Neural crest cell (in vitro differentiated cells): ENCODE measurements around the gene EVI5L. TPM values are rescaled to one million over a fixed set of nuclear protein-coding genes. Genes with fewer than 3 reads are reported as not detected.

Experiments used
- DNase-seq: peaks from one replicate; pipeline ENCODE4 v3.0.0; 2021; ENCODE audit warnings: low read depth, mixed read lengths, low spot score
- H3K27ac Mint-ChIP-seq: one replicate; pipeline ENCODE4 v1.8.0; 2021; ENCODE audit warnings: mild to moderate bottlenecking, mixed read lengths; ENCODE audit not compliant: unreplicated experiment
- H3K27me3 Mint-ChIP-seq: 2 replicates; pipeline ENCODE4 v1.8.0; 2021; ENCODE audit warnings: low read depth, mild to moderate bottlenecking, mixed read lengths
- H3K36me3 Mint-ChIP-seq: 2 replicates; pipeline ENCODE4 v1.8.0; 2021; ENCODE audit warnings: low read depth, mild to moderate bottlenecking, mixed read lengths
- H3K4me1 Mint-ChIP-seq: 2 replicates; pipeline ENCODE4 v1.8.0; 2021; ENCODE audit warnings: mixed read lengths
- H3K4me3 Mint-ChIP-seq: one replicate; pipeline ENCODE4 v1.8.0; 2021; ENCODE audit warnings: mild to moderate bottlenecking, mixed read lengths
- H3K9me3 Mint-ChIP-seq: 2 replicates; pipeline ENCODE4 v1.8.0; 2021; ENCODE audit warnings: mixed read lengths
- total RNA-seq: library from RNA; stranded (reverse); gene quantifications from 2 replicates; pipeline ENCODE4 v1.2.1, GENCODE V29; 2021
- TF ChIP-seq, protein P1 (sequence below): fragments of 200-600 bp; sonication (generic); conservative IDR thresholded peaks from 2 replicates; pipeline ENCODE4 v1.5.0; 2021; ENCODE audit warnings: antibody characterized with exemption, mild to moderate bottlenecking

Gene EVI5L
- total RNA-seq, 1 donor from 2014 or later = 19.5 TPM

DNA sequence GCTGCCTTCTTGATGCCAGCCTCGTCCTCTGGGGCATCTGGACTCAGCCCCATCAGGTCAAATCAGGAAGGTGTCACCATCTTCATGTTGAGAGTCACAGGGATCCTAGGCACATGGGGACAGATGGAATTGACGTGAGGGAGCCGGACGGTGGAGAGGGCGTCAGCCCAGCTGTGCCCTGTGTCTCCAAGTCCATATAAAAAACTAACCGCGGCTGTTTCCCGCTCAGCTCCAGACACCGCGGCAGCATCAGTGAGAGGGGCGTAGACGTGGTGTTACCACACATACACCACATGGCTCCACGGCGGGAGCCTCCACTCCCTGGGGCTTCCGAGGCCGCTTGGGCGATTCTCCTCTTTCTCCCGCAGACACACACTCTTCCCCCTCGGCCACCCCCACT lies 49.8 kb downstream of the EVI5L start:
- Mint-ChIP-seq H3K4me1 (peaks cover under 1% of the 10 kb centered on the region), H3K4me3 (peak overlapping the region; percentile 27), H3K36me3 (no peaks in the 10 kb centered on the region), H3K9me3 (no peaks in the 10 kb centered on the region), H3K27ac (no peak overlapping the region), H3K27me3 (peaks cover 3% of the 10 kb centered on the region)
- TF ChIP-seq, protein P1, sequence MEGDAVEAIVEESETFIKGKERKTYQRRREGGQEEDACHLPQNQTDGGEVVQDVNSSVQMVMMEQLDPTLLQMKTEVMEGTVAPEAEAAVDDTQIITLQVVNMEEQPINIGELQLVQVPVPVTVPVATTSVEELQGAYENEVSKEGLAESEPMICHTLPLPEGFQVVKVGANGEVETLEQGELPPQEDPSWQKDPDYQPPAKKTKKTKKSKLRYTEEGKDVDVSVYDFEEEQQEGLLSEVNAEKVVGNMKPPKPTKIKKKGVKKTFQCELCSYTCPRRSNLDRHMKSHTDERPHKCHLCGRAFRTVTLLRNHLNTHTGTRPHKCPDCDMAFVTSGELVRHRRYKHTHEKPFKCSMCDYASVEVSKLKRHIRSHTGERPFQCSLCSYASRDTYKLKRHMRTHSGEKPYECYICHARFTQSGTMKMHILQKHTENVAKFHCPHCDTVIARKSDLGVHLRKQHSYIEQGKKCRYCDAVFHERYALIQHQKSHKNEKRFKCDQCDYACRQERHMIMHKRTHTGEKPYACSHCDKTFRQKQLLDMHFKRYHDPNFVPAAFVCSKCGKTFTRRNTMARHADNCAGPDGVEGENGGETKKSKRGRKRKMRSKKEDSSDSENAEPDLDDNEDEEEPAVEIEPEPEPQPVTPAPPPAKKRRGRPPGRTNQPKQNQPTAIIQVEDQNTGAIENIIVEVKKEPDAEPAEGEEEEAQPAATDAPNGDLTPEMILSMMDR = no peak
- no peak for DNase-seq

DNA sequence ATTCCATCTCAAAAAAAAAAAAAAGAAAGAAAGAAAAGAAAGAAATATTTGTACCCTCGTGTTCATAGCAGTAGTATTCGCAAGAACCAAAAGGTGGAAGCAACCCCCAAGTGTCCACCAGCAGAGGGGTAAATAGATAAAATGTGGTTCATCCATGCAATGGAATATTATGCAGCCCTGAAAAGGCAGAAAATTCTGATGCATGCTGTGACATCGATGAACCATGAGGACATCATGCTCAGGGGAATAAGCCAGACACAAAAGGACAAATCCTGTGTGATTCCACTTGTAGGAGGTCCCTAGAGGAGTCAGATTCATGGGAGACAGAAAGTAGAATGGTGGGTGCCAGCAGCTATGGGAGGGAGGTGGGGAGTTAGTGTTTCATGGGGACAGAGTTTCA lies 51.9 kb downstream of the EVI5L start:
- Mint-ChIP-seq H3K27me3 (peaks cover 16% of the 10 kb centered on the region), H3K9me3 (no peaks in the 10 kb centered on the region), H3K36me3 (no peaks in the 10 kb centered on the region), H3K4me1 (no peaks in the 10 kb centered on the region), H3K4me3 (no peak overlapping the region), H3K27ac (no peak overlapping the region)
- no peak for DNase-seq
- TF ChIP-seq, protein P1 = no peak

DNA sequence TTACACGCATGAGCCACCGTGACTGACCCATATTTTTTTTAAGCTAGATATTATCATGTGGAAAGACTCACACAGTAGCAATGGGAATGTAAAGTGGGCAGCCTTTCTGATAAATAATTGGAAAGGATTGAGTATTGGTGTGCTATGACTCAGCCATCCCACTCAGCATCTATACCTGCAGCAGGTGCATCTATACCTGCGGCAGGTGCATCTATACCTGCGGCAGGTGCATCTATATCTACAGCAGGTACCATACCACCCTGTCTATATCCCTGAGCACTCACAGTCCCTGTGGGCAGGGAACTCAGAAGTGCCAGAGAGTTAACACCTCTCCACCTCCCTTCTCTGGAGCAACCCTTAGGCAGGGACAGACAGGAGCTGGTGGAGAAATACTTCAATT lies 53.1 kb downstream of the EVI5L start:
- Mint-ChIP-seq H3K4me1 (no peaks in the 10 kb centered on the region), H3K27me3 (peaks cover 23% of the 10 kb centered on the region), H3K4me3 (no peak overlapping the region), H3K36me3 (no peaks in the 10 kb centered on the region), H3K27ac (no peak overlapping the region), H3K9me3 (no peaks in the 10 kb centered on the region)
- TF ChIP-seq, protein P1 = no peak
- no peak for DNase-seq

DNA sequence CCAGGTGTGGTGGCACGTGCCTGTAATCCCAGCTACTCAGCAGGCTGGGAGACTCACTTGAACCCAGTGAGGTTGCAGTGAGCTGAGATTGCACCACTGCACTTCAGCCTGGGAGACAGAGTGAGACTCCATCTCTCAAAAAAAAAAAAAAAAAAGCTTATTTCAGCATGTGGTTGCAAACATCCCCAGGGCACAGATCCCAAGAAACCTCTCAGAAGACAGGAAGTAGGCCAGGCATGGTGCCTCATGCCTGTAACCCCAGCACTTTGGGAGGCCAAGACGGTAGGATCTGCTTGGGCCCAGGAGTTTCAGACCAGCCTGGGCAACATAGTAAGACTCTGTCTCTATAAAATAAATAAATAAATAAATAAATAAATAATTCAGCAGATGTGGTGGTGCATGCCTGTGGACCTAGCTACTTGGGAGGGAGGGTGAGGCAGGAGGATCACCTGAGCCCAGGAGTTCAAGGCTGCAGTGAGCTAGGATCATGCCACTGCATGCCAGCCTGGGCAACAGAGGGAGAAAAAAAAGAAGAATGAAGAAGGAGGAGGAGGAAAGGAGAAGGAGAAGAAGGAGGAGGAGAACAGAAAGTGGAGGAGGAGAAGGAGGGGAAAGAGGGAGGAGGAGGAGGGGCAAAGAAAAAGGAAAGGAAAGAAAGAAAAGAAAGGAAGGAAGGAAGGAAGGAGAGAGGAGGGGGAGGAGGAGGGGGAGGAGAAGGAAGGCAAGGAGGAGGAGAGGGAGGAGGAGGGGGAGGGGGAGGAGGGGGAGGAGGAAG lies 54.0 kb downstream of the EVI5L start:
- TF ChIP-seq, protein P1 = no peak
- Mint-ChIP-seq H3K4me3 (no peak overlapping the region), H3K27me3 (peaks cover 28% of the 10 kb centered on the region), H3K36me3 (no peaks in the 10 kb centered on the region), H3K9me3 (no peaks in the 10 kb centered on the region), H3K27ac (no peak overlapping the region), H3K4me1 (no peaks in the 10 kb centered on the region)
- DNase-seq = no peak

DNA sequence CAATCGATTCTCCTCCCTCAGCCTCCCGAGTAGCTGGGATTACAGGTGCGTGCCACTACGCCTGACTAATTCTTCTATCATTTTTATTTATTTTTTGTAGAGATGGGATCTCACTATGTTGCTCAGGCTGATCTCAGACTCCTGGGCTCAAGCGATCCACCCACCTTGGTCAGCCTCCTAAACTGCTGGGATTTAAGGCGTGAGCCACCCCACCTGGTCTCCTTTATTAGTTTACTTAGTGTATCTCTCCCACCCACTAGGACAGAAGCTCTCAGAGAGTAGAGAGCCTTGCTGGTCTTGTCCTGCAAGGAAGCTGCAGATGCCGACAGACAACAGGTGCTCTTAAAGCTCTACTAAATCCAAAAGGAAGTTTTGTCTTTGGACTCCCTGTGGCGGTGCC lies 55.8 kb downstream of the EVI5L start:
- Mint-ChIP-seq H3K4me1 (no peaks in the 10 kb centered on the region), H3K27ac (no peak overlapping the region), H3K27me3 (peaks cover 37% of the 10 kb centered on the region), H3K36me3 (no peaks in the 10 kb centered on the region), H3K4me3 (no peak overlapping the region), H3K9me3 (no peaks in the 10 kb centered on the region)
- TF ChIP-seq, protein P1 = no peak
- DNase-seq = no peak
